ENCODE measurements around the gene PLOD1.

GRCh38 chr1:11981378-11982009 lies 47.0 kb downstream of the PLOD1 start:
- no peak for TF ChIP-seq CTCF (IDR thresholded peaks at IDR 0.05)
- TF ChIP-seq POLR2AphosphoS5 (IDR thresholded peaks at IDR 0.05; ENCODE audit: low read depth, low read length) = no peak
- TF ChIP-seq TCF7L2 (IDR thresholded peaks at IDR 0.05; ENCODE audit: low read depth, low read length) = no peak

Measured in Panc1 (cell line).